PC-3 (cell line): Measurements from ENCODE around the gene CDH22. TPM values are rescaled to one million over a fixed set of nuclear protein-coding genes. Genes with fewer than 3 reads are reported as not detected.

Experiments
- ATAC-seq: fragments of 200-7000 bp; cut with Tn5 transposase; 2 replicates; pipeline ENCODE4 v1.9.1; 2020; ENCODE audit warnings: mild to moderate bottlenecking, moderate library complexity
- BruUV-seq: library from RNA; stranded (reverse); fragments of 400-500 nt; replicated peaks from 2 replicates; lab custom pipeline; 2021; lab: Mats Ljungman, UMichigan
- CTCF ChIA-PET: fragments of 300-600 bp; sonication (Branson Sonifier 250); formaldehyde crosslinking; loops from one replicate; lab custom pipeline; 2022; ENCODE audit warnings: antibody characterized with exemption; lab: Charles Lee
- POLR2A ChIA-PET: fragments of 300-600 bp; sonication (Branson Sonifier 250); formaldehyde crosslinking; loops from one replicate; lab custom pipeline; 2022; ENCODE audit warnings: antibody characterized with exemption; ENCODE audit not compliant: unreplicated experiment; lab: Charles Lee
- DNase-seq: peaks from one replicate; pipeline ENCODE4 v3.0.0-alpha.2; 2015
- H2AFZ ChIP-seq: fragments of 300-600 bp; sonication (generic); 2 replicates; pipeline ENCODE4 v1.6.0; 2016; ENCODE audit warnings: antibody characterized with exemption, low read length
- H3F3A ChIP-seq: fragments of 300-600 bp; sonication (generic); one replicate; pipeline ENCODE4 v1.6.0; 2017; ENCODE audit warnings: antibody characterized with exemption, low read length, control low read depth, mild to moderate bottlenecking; ENCODE audit not compliant: unreplicated experiment
- H3K27ac ChIP-seq: fragments of 300-600 bp; sonication (generic); 2 replicates; pipeline ENCODE4 v1.5.1; 2016; ENCODE audit warnings: mild to moderate bottlenecking, low read length
- H3K27me3 ChIP-seq: fragments of 300-600 bp; sonication (generic); 2 replicates; pipeline ENCODE4 v1.6.1; 2016; ENCODE audit warnings: low read length, mixed read lengths
- H3K36me3 ChIP-seq: fragments of 300-600 bp; sonication (generic); 2 replicates; pipeline ENCODE4 v1.6.1; 2016; ENCODE audit warnings: low read depth, mixed run types, low read length, mixed read lengths
- H3K4me1 ChIP-seq: fragments of 300-600 bp; sonication (generic); 2 replicates; pipeline ENCODE4 v1.5.1; 2016; ENCODE audit warnings: low read length; ENCODE audit not compliant: insufficient read depth
- H3K4me2 ChIP-seq: fragments of 300-600 bp; sonication (generic); 2 replicates; pipeline ENCODE4 v1.6.0; 2016; ENCODE audit warnings: low read length
- H3K4me3 ChIP-seq: fragments of 300-600 bp; sonication (generic); 2 replicates; pipeline ENCODE4 v1.5.1; 2016; ENCODE audit warnings: mild to moderate bottlenecking, low read length, mixed read lengths
- H3K79me2 ChIP-seq: fragments of 300-600 bp; sonication (generic); 2 replicates; pipeline ENCODE4 v1.6.1; 2017; ENCODE audit warnings: low read length, mixed read lengths
- H3K9ac ChIP-seq: fragments of 300-600 bp; sonication (generic); 2 replicates; pipeline ENCODE4 v1.6.0; 2016; ENCODE audit warnings: mild to moderate bottlenecking, low read length
- H3K9me2 ChIP-seq: fragments of 300-600 bp; sonication (generic); replicated peaks from 2 replicates; pipeline ENCODE4 v1.6.1; 2016; ENCODE audit warnings: mixed run types, low read length, mixed read lengths
- H3K9me3 ChIP-seq: fragments of 300-600 bp; sonication (generic); 2 replicates; pipeline ENCODE4 v1.6.1; 2016; ENCODE audit warnings: low read length, mixed read lengths
- H4K20me1 ChIP-seq: fragments of 300-600 bp; sonication (generic); 2 replicates; pipeline ENCODE4 v1.6.1; 2016; ENCODE audit warnings: low read length, mixed read lengths
- CTCF ChIP-seq: fragments of 300-600 bp; sonication (generic); conservative IDR thresholded peaks from 2 replicates; pipeline ENCODE4 v1.5.1; 2017; ENCODE audit warnings: antibody characterized with exemption, low read depth, mild to moderate bottlenecking, low read length
- EZH2 ChIP-seq: fragments of 300-600 bp; sonication (generic); IDR thresholded peaks from one replicate; pipeline ENCODE4 v1.6.1; 2017; ENCODE audit warnings: antibody characterized with exemption, mild to moderate bottlenecking, low read length; ENCODE audit not compliant: unreplicated experiment
- EZH2phosphoT487 ChIP-seq: fragments of 300-600 bp; sonication (generic); IDR thresholded peaks from 2 replicates; pipeline ENCODE4 v1.6.1; 2018; ENCODE audit warnings: mild to moderate bottlenecking, antibody characterized with exemption, low read length, borderline replicate concordance
- intact Hi-C: fragments of 100-400 bp; cut with micrococcal nuclease; formaldehyde crosslinking; loops from 2 replicates; pipeline ENCODE4 v1.9.0; 2023
- total RNA-seq: library from RNA; depleted of rRNA; stranded (reverse); fragments of >200 nt; gene quantifications from 2 replicates; pipeline ENCODE4 v1.2.3, GENCODE V29; 2014

The CDH22 gene
- total RNA-seq, 1 experiment from 2014 or later: not detected

GRCh38 chr20:46350201-46350985 is 42.1 kb upstream of the CDH22 start:
- H3K27ac ChIP-seq: peak overlapping the region; percentile 25; the same call in 1 of the 2 replicates
- ATAC-seq (peak; percentile 56), DNase-seq (peak; percentile 40)
- POLR2A ChIA-PET: no interaction called here
- no peaks in the 10 kb centered on the region for H3K9me2 ChIP-seq
- H3F3A ChIP-seq: no peaks in the 10 kb centered on the region
- no peak for TF ChIP-seq EZH2phosphoT487
- TF ChIP-seq CTCF: no peak
- TF ChIP-seq EZH2: no peak
- no peak overlapping the region for H3K9ac ChIP-seq
- no peaks in the 10 kb centered on the region for H3K27me3 ChIP-seq
- no peak overlapping the region for H3K4me3 ChIP-seq
- no peaks in the 10 kb centered on the region for H3K9me3 ChIP-seq
- H3K36me3 ChIP-seq: peaks cover 8% of the 10 kb centered on the region; the same call in 1 of the 2 replicates
- H3K4me2 ChIP-seq: no peak overlapping the region
- H4K20me1 ChIP-seq: no peaks in the 10 kb centered on the region
- H3K79me2 ChIP-seq: no peaks in the 10 kb centered on the region
- BruUV-seq: TSS peak; percentile 4
- peaks cover 14% of the 10 kb centered on the region; the same call in 1 of the 2 replicates for H3K4me1 ChIP-seq
- no peak overlapping the region for H2AFZ ChIP-seq
- intact Hi-C loops: no loop called here
- CTCF ChIA-PET: interaction anchor here (0.6 kb wide), 1 partner anchor 91 kb away, joined by 3 read pairs; no protein-coding TSS in a partner anchor

DNA sequence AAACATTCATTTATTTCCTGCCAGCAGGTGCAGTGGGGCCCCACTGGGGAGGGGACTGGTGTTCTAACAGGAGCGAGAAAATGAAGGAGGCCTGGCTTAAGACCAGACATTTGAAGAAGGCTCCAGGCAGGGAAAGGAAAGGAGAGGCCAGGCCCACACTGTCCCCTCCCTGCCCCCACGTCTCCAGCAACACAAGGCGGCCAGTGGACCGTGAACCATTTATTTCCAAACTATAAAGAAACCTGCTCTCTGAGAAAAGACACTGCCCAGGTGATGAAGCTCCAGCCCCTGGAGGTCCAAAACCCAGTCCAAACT is 41.4 kb upstream of the CDH22 start:
- intact Hi-C loops: loop anchor here (5.0 kb wide), 1 partner anchor 217 kb away; no protein-coding TSS in a partner anchor
- no peak for DNase-seq
- Histone ChIP-seq H3K9me3 (no peaks in the 10 kb centered on the region), H3K36me3 (0 out of 2 replicates have a peak, but pooled peaks cover under 1% of the 10 kb centered on the region), H3K79me2 (no peaks in the 10 kb centered on the region), H3K9ac (no peak overlapping the region), H3K4me3 (no peak overlapping the region), H3K27ac (no peak overlapping the region), H3K9me2 (no peaks in the 10 kb centered on the region), H3K4me1 (peaks cover 14% of the 10 kb centered on the region; the same call in 1 of the 2 replicates), H3F3A (no peaks in the 10 kb centered on the region), H4K20me1 (no peaks in the 10 kb centered on the region), H3K4me2 (no peak overlapping the region), H3K27me3 (no peaks in the 10 kb centered on the region), H2AFZ (no peak overlapping the region)
- CTCF ChIA-PET: interaction anchor here (0.6 kb wide), 1 partner anchor 90 kb away, joined by 3 read pairs; no protein-coding TSS in a partner anchor
- POLR2A ChIA-PET: no interaction called here
- no peak for ATAC-seq
- BruUV-seq: no TSS peak
- no peak for TF ChIP-seq EZH2phosphoT487
- TF ChIP-seq EZH2: no peak
- TF ChIP-seq CTCF: no peak
